ENCODE results near the gene GAB2. TPM values are rescaled to one million over a fixed set of nuclear protein-coding genes. Genes with fewer than 3 reads are reported as not detected.
"Not testable (repeated sequence)": the region's sequence is repeated elsewhere in the genome, so short reads cannot be mapped to it uniquely, and the experiment has no call there.

GAB2 gene
- total and polyA plus RNA-seq, 5 experiments from 2014 or later = 0.16 to 3.0 (median 1.0) TPM; not detected in 1

DNA sequence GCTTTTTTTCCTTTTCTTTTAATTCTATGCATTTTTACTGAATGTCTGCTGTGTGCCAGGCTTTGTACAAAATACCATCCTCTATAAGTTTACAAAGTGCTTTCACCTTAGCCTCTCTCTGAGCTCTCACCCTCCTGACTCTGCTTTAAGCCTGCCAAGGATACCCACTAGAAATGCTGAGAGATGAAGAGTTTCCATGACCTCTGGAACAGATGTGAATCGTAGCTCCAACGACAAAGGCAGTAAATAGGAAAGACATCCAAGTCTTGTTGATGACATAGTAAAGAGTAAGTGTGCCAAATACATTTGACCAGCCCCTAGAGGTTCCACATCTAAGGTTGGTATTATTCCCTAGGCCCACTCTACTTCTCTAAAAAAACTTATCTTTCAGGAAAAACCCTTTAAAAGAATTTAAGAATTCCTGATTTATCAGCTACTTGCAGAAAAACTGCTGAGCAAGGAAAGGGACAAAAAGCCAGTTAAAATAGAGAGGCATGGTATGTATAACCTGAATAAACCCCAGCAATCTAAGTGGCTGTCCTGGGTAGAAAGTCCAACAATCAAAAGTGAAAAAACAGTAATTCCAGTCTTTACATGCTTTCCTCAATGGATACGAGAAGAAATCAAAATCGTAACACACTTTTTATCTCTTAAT is 45.4 kb downstream of the GAB2 start:
- Mint-ChIP-seq H3K4me1 (peaks cover 0 to 8% (median 0%) of the 10 kb centered on the region in 4 donors), H3K27ac (no peak overlapping the region), H3K36me3 (no peaks in the 10 kb centered on the region), H3K4me3 (no peak overlapping the region), H3K9me3 (peaks cover 0 to 4% (median 0%) of the 10 kb centered on the region in 9 donors), H3K27me3 (no peaks in the 10 kb centered on the region)
- ATAC-seq (no peak), DNase-seq (no peak)
- POLR2A ChIA-PET = no interaction called here

DNA sequence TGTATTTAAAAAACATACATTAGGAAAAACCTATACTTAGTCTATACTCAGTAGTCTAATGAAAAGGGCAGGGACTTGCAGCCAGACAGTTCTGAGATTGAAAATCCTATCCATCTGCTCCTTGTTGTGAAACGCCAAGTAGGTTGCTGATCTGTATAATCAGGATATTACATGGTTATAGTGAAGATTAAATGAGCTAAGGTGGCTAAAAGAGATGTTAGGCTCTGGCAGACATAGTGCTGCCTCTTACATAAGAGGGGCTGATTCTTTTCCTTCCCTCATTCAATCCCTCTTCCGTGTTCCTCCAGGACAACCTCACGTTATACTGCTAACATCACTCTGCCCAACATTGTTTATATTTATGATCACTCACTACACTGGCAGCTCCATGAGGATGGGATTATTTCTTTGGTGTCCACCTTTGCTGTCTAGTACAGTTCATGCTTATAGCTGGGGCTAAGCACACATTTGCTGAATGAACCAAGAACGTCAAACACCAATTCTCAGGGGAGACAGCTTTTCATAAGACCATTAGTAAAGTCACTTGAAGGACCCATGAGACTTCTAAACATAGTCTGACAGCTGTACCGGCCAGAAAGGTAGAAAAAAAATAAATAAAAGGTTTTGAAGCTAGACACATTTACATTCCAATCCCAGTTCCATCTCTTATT is 46.3 kb downstream of the GAB2 start:
- Mint-ChIP-seq H3K36me3 (no peaks in the 10 kb centered on the region), H3K4me1 (peaks cover 0 to 8% (median 0%) of the 10 kb centered on the region in 4 donors), H3K9me3 (no peaks in the 10 kb centered on the region), H3K27ac (no peak overlapping the region), H3K4me3 (no peak overlapping the region), H3K27me3 (no peaks in the 10 kb centered on the region)
- DNase-seq (no peak), ATAC-seq (no peak)
- POLR2A ChIA-PET = no interaction called here

DNA sequence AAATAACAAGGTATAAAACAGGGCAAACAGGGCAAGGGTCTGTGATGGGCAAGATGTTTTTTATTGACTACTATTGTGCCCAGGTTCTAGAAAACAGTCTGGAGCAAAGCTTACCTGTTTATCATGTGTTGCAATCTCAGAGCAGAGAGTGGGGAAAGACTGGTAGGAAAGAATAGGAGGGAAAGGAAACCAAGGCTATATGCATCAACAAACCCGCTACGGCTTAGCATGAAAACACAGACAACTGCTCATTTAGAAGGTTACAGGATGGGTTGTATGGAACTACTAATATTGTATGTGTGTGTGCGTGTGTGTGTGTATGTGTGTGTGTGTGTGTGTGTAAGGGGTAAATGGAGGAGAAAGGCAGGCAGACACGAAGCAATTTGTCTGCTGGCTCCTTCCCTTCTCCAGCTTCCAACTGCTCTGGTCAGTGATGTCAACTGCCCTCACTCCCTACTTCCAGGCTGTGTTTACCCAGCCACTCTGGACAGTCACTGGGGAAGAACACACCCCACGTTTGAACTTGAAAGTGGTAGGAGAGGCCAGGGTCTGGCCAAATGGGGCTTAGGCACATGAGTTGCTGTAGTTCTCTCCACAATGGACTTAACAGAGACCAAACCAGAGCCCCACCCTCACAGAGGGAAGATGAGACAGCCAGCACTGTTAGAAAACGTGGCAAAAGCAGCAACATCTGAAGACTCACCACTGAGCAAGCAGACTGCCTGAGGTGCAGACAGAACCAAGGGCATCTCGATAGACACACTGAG is 47.0 kb downstream of the GAB2 start:
- H3K4me3 Mint-ChIP-seq = no peak overlapping the region
- POLR2A ChIA-PET = no interaction called here
- no peaks in the 10 kb centered on the region for H3K9me3 Mint-ChIP-seq
- H3K36me3 Mint-ChIP-seq = no peaks in the 10 kb centered on the region
- DNase-seq = no peak
- no peak overlapping the region for H3K27ac Mint-ChIP-seq
- no peak for ATAC-seq
- H3K4me1 Mint-ChIP-seq = peaks cover 0 to 8% (median 0%) of the 10 kb centered on the region in 4 donors
- no peaks in the 10 kb centered on the region for H3K27me3 Mint-ChIP-seq

DNA sequence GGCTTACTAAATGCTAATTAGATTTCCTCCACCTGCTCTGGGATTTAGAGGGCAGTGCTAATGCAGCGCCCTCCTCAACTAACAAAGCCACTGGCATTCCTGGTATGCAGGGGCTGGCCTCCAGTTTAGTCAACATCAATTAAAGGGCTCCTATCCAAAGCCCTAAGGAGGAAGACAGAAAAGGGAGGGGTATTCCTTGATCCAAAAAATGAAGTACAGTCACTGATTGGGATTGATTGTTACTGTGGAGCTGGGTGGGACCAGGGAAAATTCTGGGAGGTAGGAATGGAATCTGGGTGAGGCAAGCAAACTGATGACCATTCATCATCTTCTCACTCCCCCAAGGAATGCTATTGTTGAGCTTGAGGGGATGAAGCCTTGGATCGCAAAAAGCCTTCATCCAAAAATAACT is 52.2 kb downstream of the GAB2 start:
- Mint-ChIP-seq H3K27me3 (no peaks in the 10 kb centered on the region), H3K4me3 (no peak overlapping the region), H3K9me3 (no peaks in the 10 kb centered on the region), H3K27ac (no peak overlapping the region), H3K36me3 (no peaks in the 10 kb centered on the region), H3K4me1 (peaks cover 0 to 6% (median 0%) of the 10 kb centered on the region in 4 donors)
- no peak for DNase-seq
- ATAC-seq = no peak
- POLR2A ChIA-PET = no interaction called here

DNA sequence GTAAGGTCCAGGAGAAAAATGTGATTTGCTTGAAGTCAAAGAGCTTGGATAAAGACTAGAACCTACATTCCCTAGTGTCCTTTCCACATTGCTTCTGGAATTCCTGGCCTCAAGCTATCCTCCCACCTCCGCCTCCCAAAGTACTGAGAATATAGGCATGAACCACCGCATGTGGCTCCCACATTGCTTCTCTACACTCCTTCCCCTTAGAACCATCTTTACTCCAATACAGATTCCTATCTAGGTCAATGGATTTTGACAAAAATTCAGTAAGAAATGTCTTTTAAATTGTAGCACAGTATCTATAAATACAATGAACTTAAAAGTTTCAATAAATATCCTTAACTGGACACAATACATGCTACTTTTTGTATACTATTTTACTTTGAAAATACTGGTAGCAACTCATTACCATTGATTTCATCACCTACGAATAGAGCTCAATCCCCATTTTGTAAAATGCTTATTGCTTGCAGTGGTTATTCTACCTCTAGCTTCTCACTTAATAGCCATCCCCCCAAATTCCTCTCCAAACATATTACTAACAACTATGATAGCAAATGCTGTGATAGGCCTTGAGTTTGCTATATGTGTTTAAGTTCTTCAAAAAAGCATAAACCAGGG is 53.4 kb downstream of the GAB2 start:
- H3K27ac Mint-ChIP-seq = no peak overlapping the region
- no peak overlapping the region for H3K4me3 Mint-ChIP-seq
- ATAC-seq (no peak), DNase-seq (no peak)
- H3K9me3 Mint-ChIP-seq = no peaks in the 10 kb centered on the region
- POLR2A ChIA-PET = no interaction called here
- H3K27me3 Mint-ChIP-seq = no peaks in the 10 kb centered on the region
- H3K36me3 Mint-ChIP-seq = no peaks in the 10 kb centered on the region
- peaks cover 0 to 4% (median 0%) of the 10 kb centered on the region in 4 donors for H3K4me1 Mint-ChIP-seq

DNA sequence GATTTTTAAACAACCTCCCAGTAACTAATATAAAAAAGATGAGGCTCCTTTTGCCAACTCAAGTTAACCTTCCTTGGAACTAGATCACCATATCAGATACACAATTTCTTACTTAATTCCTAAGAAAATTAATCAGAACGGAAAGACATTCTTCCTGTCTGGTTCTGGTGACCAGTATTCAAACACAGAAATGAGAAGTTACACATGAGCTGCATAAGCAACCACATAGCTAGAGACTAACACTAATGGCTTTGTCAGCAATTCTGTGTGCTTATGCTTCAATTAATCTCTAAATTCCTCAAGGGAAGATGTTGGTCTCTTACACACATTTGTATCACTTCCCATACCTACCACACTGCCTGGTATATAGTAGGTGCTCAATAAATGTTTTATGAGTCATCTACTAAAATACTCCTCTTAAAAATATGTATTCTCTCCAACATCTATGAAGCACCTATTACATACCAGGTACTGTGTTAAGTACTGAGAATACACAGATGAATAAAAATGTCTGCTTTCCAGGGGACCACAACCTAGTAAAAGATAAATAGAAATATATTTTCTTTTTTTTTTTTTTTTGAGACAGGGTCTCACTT is 54.5 kb downstream of the GAB2 start:
- Mint-ChIP-seq H3K36me3 (no peaks in the 10 kb centered on the region), H3K27ac (no peak overlapping the region), H3K27me3 (no peaks in the 10 kb centered on the region), H3K4me1 (peaks cover 0 to 4% (median 0%) of the 10 kb centered on the region in 4 donors), H3K4me3 (no peak overlapping the region), H3K9me3 (no peaks in the 10 kb centered on the region)
- POLR2A ChIA-PET = no interaction called here
- DNase-seq (no peak), ATAC-seq (no peak)

DNA sequence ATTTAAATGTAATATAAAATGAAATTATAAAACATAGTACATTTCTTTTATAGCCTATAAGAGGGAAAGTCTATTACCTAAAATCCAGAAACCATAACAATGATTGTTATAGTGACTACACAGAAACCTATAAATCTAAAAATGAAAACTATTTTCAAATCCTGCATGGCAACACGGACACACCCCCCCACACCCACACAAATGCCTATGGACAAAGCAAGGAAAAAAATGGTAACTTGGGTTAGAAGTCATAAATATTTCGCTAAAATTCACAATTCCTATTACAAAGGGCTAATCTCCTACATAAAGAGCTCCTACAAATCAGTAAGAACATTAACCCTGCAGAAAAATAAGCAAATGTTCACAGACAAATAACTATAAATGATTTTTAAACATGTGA is 56.4 kb downstream of the GAB2 start:
- peaks cover 0 to 1% (median 0%) of the 10 kb centered on the region in 5 donors for H3K27me3 Mint-ChIP-seq
- H3K36me3 Mint-ChIP-seq = peaks cover 2 to 10% (median 4%) of the 10 kb centered on the region in 3 donors
- POLR2A ChIA-PET = no interaction called here
- H3K27ac Mint-ChIP-seq = no peak overlapping the region
- ATAC-seq = no peak
- H3K4me1 Mint-ChIP-seq = peaks cover 0 to 4% (median 0%) of the 10 kb centered on the region in 4 donors
- H3K9me3 Mint-ChIP-seq = peaks cover 0 to 11% (median 0%) of the 10 kb centered on the region in 9 donors
- H3K4me3 Mint-ChIP-seq = no peak overlapping the region
- DNase-seq = no peak

DNA sequence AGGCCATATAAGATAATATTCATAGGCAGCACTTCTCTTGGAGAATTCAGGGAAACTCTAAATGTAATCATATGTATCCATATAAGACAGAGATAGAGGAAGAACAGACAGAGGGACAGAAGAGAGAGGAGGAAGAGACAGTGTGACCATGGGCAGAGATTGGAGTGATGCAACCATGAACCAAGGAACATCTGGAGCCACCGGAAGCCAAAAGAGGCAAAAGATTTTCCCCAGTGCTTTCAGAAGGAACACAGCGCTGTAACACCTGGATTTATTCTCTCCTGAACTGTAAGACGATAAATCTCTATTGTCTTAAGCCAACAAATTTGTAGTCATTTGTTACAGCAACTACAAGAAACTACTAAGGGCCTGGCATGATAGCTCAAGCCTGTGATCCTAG is 57.7 kb downstream of the GAB2 start:
- no peak overlapping the region for H3K27ac Mint-ChIP-seq
- peaks cover 0 to 11% (median 0%) of the 10 kb centered on the region in 9 donors for H3K9me3 Mint-ChIP-seq
- no peak for ATAC-seq
- H3K36me3 Mint-ChIP-seq = peaks cover 2 to 10% (median 4%) of the 10 kb centered on the region in 3 donors
- H3K27me3 Mint-ChIP-seq = peaks cover 0 to 1% (median 0%) of the 10 kb centered on the region in 5 donors
- DNase-seq = no peak
- POLR2A ChIA-PET = no interaction called here
- peaks cover 0 to 6% (median 0%) of the 10 kb centered on the region in 4 donors for H3K4me1 Mint-ChIP-seq
- no peak overlapping the region for H3K4me3 Mint-ChIP-seq

DNA sequence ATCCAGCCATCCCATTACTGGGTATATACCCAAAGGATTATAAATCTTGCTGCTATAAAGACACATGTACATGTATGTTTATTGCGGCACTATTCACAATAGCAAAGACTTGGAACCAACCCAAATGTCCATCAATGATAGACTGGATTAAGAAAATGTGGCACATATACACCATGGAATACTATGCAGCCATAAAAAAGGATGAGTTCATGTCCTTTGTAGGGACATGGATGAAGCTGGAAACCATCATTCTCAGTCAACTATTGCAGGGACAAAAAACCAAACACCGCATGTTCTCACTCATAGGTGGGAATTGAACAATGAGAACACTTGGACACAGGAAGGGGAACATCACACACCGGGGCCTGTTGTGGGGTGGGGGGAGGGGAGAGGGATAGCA is 59.7 kb downstream of the GAB2 start:
- H3K27me3 Mint-ChIP-seq, DNase-seq, POLR2A ChIA-PET, ATAC-seq, H3K27ac Mint-ChIP-seq, H3K4me1 Mint-ChIP-seq, H3K4me3 Mint-ChIP-seq, H3K36me3 Mint-ChIP-seq: not testable (repeated sequence)
- H3K9me3 Mint-ChIP-seq = peaks cover 0 to 11% (median 0%) of the 10 kb centered on the region in 9 donors

DNA sequence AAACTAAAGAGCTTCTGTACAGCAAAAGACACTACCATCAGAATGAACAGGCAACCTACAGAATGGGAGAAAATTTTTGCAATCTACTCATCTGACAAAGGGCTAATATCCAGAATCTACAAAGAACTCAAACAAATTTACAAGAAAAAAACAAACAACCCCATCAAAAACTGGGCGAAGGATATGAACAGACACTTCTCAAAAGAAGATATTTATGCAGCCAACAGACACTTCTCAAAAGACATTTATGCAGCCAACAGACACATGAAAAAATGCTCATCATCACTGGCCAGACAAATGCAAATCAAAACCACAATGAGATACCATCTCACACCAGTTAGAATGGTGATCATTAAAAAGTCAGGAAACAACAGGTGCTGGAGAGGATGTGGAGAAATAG is 60.2 kb downstream of the GAB2 start:
- H3K4me3 Mint-ChIP-seq, H3K4me1 Mint-ChIP-seq, ATAC-seq, H3K27ac Mint-ChIP-seq, DNase-seq, H3K27me3 Mint-ChIP-seq, POLR2A ChIA-PET, H3K36me3 Mint-ChIP-seq: not testable (repeated sequence)
- H3K9me3 Mint-ChIP-seq = peaks cover 0 to 11% (median 0%) of the 10 kb centered on the region in 9 donors

DNA sequence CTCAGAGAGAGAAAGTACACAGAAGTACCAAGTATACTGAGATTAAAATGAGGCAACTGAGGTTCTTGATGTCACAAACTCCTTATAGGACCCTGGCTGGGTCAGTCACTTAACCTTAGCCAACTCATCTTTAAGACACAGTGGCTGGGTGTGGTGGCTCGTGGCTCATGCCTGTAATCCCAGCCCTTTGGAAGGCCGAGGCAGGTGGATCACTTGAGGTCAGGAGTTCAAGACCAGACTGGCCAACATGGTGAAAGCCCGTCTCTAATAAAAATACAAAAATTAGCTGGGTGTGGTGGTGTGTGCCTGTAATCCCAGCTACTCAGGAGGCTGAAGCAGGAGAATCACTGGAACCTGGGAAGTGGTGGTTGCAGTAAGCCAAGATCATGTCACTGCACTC is 61.9 kb downstream of the GAB2 start:
- POLR2A ChIA-PET, H3K27me3 Mint-ChIP-seq, DNase-seq, H3K4me3 Mint-ChIP-seq, H3K36me3 Mint-ChIP-seq, ATAC-seq: not testable (repeated sequence)
- Mint-ChIP-seq H3K9me3 (peaks cover 0 to 11% (median 0%) of the 10 kb centered on the region in 9 donors), H3K27ac (peak overlapping the region in 1 of 10 donors; percentile 17), H3K4me1 (peaks cover 2 to 13% (median 2%) of the 10 kb centered on the region in 4 donors)

DNA sequence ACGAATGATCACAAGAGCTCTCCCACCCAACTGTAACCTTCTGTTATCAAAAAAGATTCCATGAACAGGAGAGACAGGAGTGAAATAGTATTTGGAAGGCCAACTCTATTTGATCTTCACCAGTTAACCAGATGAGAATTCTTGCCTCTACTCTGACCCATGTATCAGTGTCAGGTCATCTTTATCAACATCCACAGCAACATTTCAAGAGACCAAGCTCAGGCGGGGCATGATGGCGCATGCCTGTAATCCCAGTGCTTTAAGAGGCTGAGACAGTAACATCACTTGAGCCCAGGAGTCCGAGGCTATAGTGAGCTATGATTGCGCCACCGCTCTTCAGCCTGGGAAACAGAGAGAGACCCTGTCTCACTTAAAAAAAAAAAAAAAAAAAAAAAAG is 62.3 kb downstream of the GAB2 start:
- ATAC-seq (no peak), DNase-seq (no peak)
- Mint-ChIP-seq H3K27me3 (peaks cover 0 to 4% (median 0%) of the 10 kb centered on the region in 5 donors), H3K9me3 (peaks cover 0 to 11% (median 0%) of the 10 kb centered on the region in 9 donors), H3K4me1 (peaks cover 4 to 17% (median 7%) of the 10 kb centered on the region in 4 donors), H3K27ac (no peak overlapping the region), H3K36me3 (peaks cover 2 to 10% (median 4%) of the 10 kb centered on the region in 3 donors), H3K4me3 (no peak overlapping the region)
- POLR2A ChIA-PET = no interaction called here
